ENCODE results near the gene MED27. TPM values are rescaled to one million over a fixed set of nuclear protein-coding genes. Genes with fewer than 3 reads are reported as not detected.

The MED27 gene
- polyA plus RNA-seq, 1 experiment, result 36.9 TPM

GRCh38 chr9:131965841-131966240 is 113.8 kb downstream of the MED27 start:
- no peak for TF ChIP-seq CTCF (IDR thresholded peaks at IDR 0.05; ENCODE audit: insufficient read depth, low read depth, low read length)
- H3K4me3 ChIP-seq (ENCODE audit: low read depth, low read length), result no peak overlapping the region
- no peaks in the 10 kb centered on the region for H3K27me3 ChIP-seq (ENCODE audit: control insufficient read depth, insufficient read depth, low read length)
- no peaks in the 10 kb centered on the region for H3K36me3 ChIP-seq (ENCODE audit: control insufficient read depth, insufficient read depth, low read length)
- DNase-seq (ENCODE audit: low read depth), result no peak
- ChIA-PET POLR2A (no interaction called here), CTCF (no interaction called here)

DNA sequence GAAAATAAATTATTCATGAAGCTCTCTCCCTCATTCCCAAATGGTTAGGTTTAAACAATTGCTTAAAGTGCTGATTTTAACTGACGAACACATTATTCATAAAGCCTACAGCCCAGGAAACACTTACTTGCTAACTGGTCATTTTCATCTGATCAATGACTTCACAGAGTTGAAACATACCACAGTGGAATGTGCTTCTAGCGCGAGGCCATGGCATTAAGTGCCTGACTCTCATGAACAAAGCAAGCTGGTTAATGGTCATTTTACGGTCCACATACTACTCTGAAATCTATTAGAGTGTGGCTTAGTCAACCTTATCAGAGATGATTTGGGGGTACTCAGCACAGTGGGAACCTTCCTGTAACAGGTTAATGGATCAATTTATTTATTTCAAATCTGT is 114.6 kb downstream of the MED27 start:
- Histone ChIP-seq H3K4me3 (ENCODE audit: low read depth, low read length) (no peak overlapping the region), H3K27me3 (ENCODE audit: control insufficient read depth, insufficient read depth, low read length) (no peaks in the 10 kb centered on the region), H3K36me3 (ENCODE audit: control insufficient read depth, insufficient read depth, low read length) (no peaks in the 10 kb centered on the region)
- no peak for TF ChIP-seq CTCF (IDR thresholded peaks at IDR 0.05; ENCODE audit: insufficient read depth, low read depth, low read length)
- ChIA-PET CTCF (no interaction called here), POLR2A (no interaction called here)
- no peak for DNase-seq (ENCODE audit: low read depth)

- Histone ChIP-seq H3K36me3 (ENCODE audit: control insufficient read depth, insufficient read depth, low read length) (no peaks in the 10 kb centered on the region; the same call in 1 of the 2 replicates), H3K27me3 (ENCODE audit: control insufficient read depth, insufficient read depth, low read length) (no peaks in the 10 kb centered on the region), H3K4me3 (ENCODE audit: low read depth, low read length) (no peak overlapping the region)
- TF ChIP-seq CTCF (IDR thresholded peaks at IDR 0.05; ENCODE audit: insufficient read depth, low read depth, low read length), result no peak
- ChIA-PET POLR2A (no interaction called here), CTCF (no interaction called here)
- DNase-seq (ENCODE audit: low read depth), result no peak
Measured at GRCh38 chr9:131963072-131964030, 116.3 kb downstream of the MED27 start.

- CTCF ChIA-PET, result no interaction called here
Measured at GRCh38 chr9:131961496-131961880, 118.2 kb downstream of the MED27 start.

More at GRCh38 chr9:131961496-131961880, 118.2 kb downstream of the MED27 start:
- Histone ChIP-seq H3K36me3 (ENCODE audit: control insufficient read depth, insufficient read depth, low read length) (no peaks in the 10 kb centered on the region; the same call in 1 of the 2 replicates), H3K27me3 (ENCODE audit: control insufficient read depth, insufficient read depth, low read length) (no peaks in the 10 kb centered on the region), H3K4me3 (ENCODE audit: low read depth, low read length) (no peak overlapping the region)
- TF ChIP-seq CTCF (IDR thresholded peaks at IDR 0.05; ENCODE audit: insufficient read depth, low read depth, low read length), result no peak
- POLR2A ChIA-PET, result no interaction called here
- DNase-seq (ENCODE audit: low read depth), result no peak
